ENCODE measurements around the gene ATG16L2. TPM values are rescaled to one million over a fixed set of nuclear protein-coding genes. Genes with fewer than 3 reads are reported as not detected.

Gene ATG16L2
- total RNA-seq, 3 donors from 2014 or later (not counting 1 experiment from before 2014, with no cell fraction given), result 172 to 190 (median 179) TPM

GRCh38 chr11:72864702-72865655 is 50.8 kb downstream of the ATG16L2 start:
- H3K27ac ChIP-seq (ENCODE audit: low read length), result no peak overlapping the region

GRCh38 chr11:72867970-72868369 is 53.8 kb downstream of the ATG16L2 start:
- Mint-ChIP-seq H3K27ac (no peak overlapping the region), H3K36me3 (no peaks in the 10 kb centered on the region), H3K27me3 (ENCODE audit: low read depth in 2 of 2) (no peaks in the 10 kb centered on the region), H3K4me3 (no peak overlapping the region), H3K9me3 (no peaks in the 10 kb centered on the region), H3K4me1 (peaks cover 4 to 6% of the 10 kb centered on the region in 2 donors)
- no peaks in the 10 kb centered on the region for H3K27me3 ChIP-seq (ENCODE audit: control insufficient read depth, insufficient read depth, low read length)
- H3K4me1 ChIP-seq (ENCODE audit: control insufficient read depth, insufficient read depth, low read length), result no peaks in the 10 kb centered on the region
- H3K36me3 ChIP-seq (ENCODE audit: control insufficient read depth, insufficient read depth, low read length), result peaks cover 16% of the 10 kb centered on the region
- no peaks in the 10 kb centered on the region for H3K9me3 ChIP-seq (ENCODE audit: control insufficient read depth, insufficient read depth, low read length)
- intact Hi-C loops (cut with micrococcal nuclease), result no loop called here
- TF ChIP-seq, protein P1, sequence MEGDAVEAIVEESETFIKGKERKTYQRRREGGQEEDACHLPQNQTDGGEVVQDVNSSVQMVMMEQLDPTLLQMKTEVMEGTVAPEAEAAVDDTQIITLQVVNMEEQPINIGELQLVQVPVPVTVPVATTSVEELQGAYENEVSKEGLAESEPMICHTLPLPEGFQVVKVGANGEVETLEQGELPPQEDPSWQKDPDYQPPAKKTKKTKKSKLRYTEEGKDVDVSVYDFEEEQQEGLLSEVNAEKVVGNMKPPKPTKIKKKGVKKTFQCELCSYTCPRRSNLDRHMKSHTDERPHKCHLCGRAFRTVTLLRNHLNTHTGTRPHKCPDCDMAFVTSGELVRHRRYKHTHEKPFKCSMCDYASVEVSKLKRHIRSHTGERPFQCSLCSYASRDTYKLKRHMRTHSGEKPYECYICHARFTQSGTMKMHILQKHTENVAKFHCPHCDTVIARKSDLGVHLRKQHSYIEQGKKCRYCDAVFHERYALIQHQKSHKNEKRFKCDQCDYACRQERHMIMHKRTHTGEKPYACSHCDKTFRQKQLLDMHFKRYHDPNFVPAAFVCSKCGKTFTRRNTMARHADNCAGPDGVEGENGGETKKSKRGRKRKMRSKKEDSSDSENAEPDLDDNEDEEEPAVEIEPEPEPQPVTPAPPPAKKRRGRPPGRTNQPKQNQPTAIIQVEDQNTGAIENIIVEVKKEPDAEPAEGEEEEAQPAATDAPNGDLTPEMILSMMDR (IDR thresholded peaks at IDR 0.05), result no peak
- no peak overlapping the region for H3K27ac ChIP-seq (ENCODE audit: low read length)
- no peak overlapping the region for H3K4me3 ChIP-seq (ENCODE audit: low read length)
- ATAC-seq, result no peak
- no peak for DNase-seq
- WGBS (ENCODE audit: insufficient coverage), result 99% methylated on average over 5 of the region's 5 CpGs

More at GRCh38 chr11:72864702-72865655, 50.8 kb downstream of the ATG16L2 start:
- Mint-ChIP-seq H3K4me3 (no peak overlapping the region), H3K9me3 (no peaks in the 10 kb centered on the region), H3K27me3 (ENCODE audit: low read depth in 2 of 2) (no peaks in the 10 kb centered on the region), H3K4me1 (peaks cover 1 to 4% of the 10 kb centered on the region in 2 donors), H3K36me3 (no peaks in the 10 kb centered on the region), H3K27ac (no peak overlapping the region)
- H3K4me1 ChIP-seq (ENCODE audit: control insufficient read depth, insufficient read depth, low read length), result no peaks in the 10 kb centered on the region
- intact Hi-C loops (cut with micrococcal nuclease), result no loop called here
- no peak overlapping the region for H3K4me3 ChIP-seq (ENCODE audit: low read length)
- H3K9me3 ChIP-seq (ENCODE audit: control insufficient read depth, insufficient read depth, low read length), result no peaks in the 10 kb centered on the region
- peaks cover 16% of the 10 kb centered on the region for H3K36me3 ChIP-seq (ENCODE audit: control insufficient read depth, insufficient read depth, low read length)
- TF ChIP-seq, protein P1 (IDR thresholded peaks at IDR 0.05), result no peak
- no peak for DNase-seq
- ATAC-seq, result no peak
- H3K27me3 ChIP-seq (ENCODE audit: control insufficient read depth, insufficient read depth, low read length), result no peaks in the 10 kb centered on the region
- 64% methylated on average over 1 of the region's 5 CpGs for WGBS (ENCODE audit: insufficient coverage)

GRCh38 chr11:72869831-72870230 is 55.6 kb downstream of the ATG16L2 start:
- H3K36me3 Mint-ChIP-seq, result no peaks in the 10 kb centered on the region

More at GRCh38 chr11:72869831-72870230, 55.6 kb downstream of the ATG16L2 start:
- H3K9me3 Mint-ChIP-seq, result no peaks in the 10 kb centered on the region
- no peaks in the 10 kb centered on the region for H3K27me3 ChIP-seq (ENCODE audit: control insufficient read depth, insufficient read depth, low read length)
- no peak overlapping the region for H3K27ac ChIP-seq (ENCODE audit: low read length)
- H3K27ac Mint-ChIP-seq, result peak overlapping the region in 1 of 2 donors; percentile 27
- intact Hi-C loops (cut with micrococcal nuclease), result no loop called here
- H3K9me3 ChIP-seq (ENCODE audit: control insufficient read depth, insufficient read depth, low read length), result no peaks in the 10 kb centered on the region
- H3K4me3 ChIP-seq (ENCODE audit: low read length), result no peak overlapping the region
- H3K27me3 Mint-ChIP-seq (ENCODE audit: low read depth in 2 of 2), result no peaks in the 10 kb centered on the region
- peaks cover 12% of the 10 kb centered on the region for H3K36me3 ChIP-seq (ENCODE audit: control insufficient read depth, insufficient read depth, low read length)
- peaks cover 4 to 6% of the 10 kb centered on the region in 2 donors for H3K4me1 Mint-ChIP-seq
- H3K4me1 ChIP-seq (ENCODE audit: control insufficient read depth, insufficient read depth, low read length), result no peaks in the 10 kb centered on the region
- DNase-seq, result no peak
- TF ChIP-seq, protein P1 (IDR thresholded peaks at IDR 0.05), result no peak
- H3K4me3 Mint-ChIP-seq, result no peak overlapping the region
- ATAC-seq, result no peak
- 85% methylated on average over 4 of the region's 4 CpGs for WGBS (ENCODE audit: insufficient coverage)

Measured in natural killer cell (primary cell).